Stimulated activated CD4-positive, alpha-beta T cell treated with anti-CD3 and anti-CD28 coated beads, Interleukin-15, amount 100 ng/mL, for 1 hour (primary cell): ENCODE measurements around the gene PARK7.

Source experiments
- DNase-seq, 2 donors: peaks; one replicate each; pipeline ENCODE4 v3.0.0-alpha.2; 2020; ENCODE audit warnings: low read depth in 1 of 2, low spot score in 1 of 2

Gene PARK7

GRCh38 chr1:8006037-8006963 lies 44.8 kb downstream of the PARK7 start:
- no peak for DNase-seq

GRCh38 chr1:8009043-8010002 lies 47.8 kb downstream of the PARK7 start:
- DNase-seq = no peak

- DNase-seq = no peak
Observed at GRCh38 chr1:8010080-8010664, 48.7 kb downstream of the PARK7 start.

GRCh38 chr1:8011016-8011415 lies 49.5 kb downstream of the PARK7 start:
- DNase-seq = no peak

- DNase-seq = no peak
Observed at GRCh38 chr1:8011923-8012858, 50.7 kb downstream of the PARK7 start.

GRCh38 chr1:8012955-8013354 lies 51.4 kb downstream of the PARK7 start:
- no peak for DNase-seq

GRCh38 chr1:8013399-8013798 lies 51.9 kb downstream of the PARK7 start:
- DNase-seq = no peak

- DNase-seq = no peak
Observed at GRCh38 chr1:8013800-8014199, 52.3 kb downstream of the PARK7 start.

- no peak for DNase-seq
Observed at GRCh38 chr1:8014381-8014988, 53.0 kb downstream of the PARK7 start.

GRCh38 chr1:8015036-8015808 lies 53.7 kb downstream of the PARK7 start:
- DNase-seq = no peak

GRCh38 chr1:8015809-8016165 lies 54.3 kb downstream of the PARK7 start:
- DNase-seq = no peak

- no peak for DNase-seq
Observed at GRCh38 chr1:8016210-8016894, 54.8 kb downstream of the PARK7 start.

GRCh38 chr1:8016895-8017241 lies 55.4 kb downstream of the PARK7 start:
- no peak for DNase-seq

GRCh38 chr1:8017495-8018197 lies 56.1 kb downstream of the PARK7 start:
- DNase-seq = no peak

- DNase-seq = no peak
Observed at GRCh38 chr1:8018492-8019228, 57.1 kb downstream of the PARK7 start.

GRCh38 chr1:8019229-8019620 lies 57.7 kb downstream of the PARK7 start:
- DNase-seq = no peak

- no peak for DNase-seq
Observed at GRCh38 chr1:8020032-8020431, 58.5 kb downstream of the PARK7 start.
